EL (cell line): ENCODE measurements around the gene DSCAML1.

Source experiments
- DNase-seq: peaks from one replicate; pipeline ENCODE4 v3.0.0-alpha.2; 2016

Gene DSCAML1

DNA sequence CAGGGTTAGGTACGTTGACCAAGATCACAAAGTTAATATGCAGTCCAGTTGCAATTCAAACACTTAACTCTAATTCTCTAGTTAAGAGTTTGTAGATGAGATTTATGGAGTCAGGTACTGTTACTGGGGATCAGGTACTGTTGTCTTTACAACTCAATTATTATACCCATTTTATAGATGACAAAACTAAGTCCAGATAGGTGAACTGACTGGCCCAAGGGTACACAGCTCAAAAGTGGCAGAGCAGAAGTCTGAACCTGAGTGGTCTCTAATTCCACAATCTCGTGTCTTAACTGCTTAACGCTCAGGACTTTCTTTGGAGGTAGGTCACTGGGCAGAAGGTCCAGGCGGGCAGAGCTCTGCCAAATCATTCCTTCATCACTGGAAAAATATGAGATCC, 77.5 kb downstream of the DSCAML1 start:
- no peak for DNase-seq

DNA sequence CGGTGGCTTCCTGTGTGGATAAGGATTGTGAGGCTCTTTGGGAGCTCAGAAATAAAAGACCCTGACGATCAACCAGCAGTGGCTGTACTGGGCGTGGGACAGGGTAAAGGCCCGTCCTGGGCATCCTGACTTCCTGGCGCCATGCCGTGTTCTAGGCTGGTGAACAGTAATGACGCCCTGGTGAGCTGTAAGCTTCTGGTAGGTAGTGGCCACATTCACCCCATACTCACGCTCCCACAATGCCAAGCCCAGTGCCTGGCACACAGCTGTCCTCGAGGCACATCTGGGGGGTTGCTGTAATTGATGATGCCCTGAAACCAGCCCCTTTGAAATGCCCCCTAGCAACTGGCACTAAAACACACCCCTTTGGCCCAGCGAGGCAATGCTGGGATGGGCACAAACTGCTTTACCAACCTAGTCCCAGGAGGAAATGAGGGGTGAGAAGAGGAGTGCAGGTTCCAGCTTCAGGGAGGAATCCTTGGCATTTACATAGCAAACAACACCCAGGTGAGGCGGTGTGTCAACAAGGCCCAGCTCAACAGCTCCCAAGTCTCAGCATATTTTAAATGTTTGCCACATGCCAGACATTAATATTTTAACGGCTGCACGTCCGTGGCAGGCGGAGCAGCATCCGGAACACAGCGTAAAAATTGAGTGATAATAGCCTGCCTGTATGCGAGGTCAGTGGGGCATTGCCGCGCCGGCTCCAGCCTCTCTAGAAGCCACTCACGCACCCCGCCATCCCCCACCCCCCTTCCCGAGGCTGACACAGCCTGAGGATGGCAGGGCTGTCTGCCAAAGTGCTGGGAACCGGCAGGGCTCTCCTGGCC, 79.3 kb downstream of the DSCAML1 start:
- no peak for DNase-seq

DNA sequence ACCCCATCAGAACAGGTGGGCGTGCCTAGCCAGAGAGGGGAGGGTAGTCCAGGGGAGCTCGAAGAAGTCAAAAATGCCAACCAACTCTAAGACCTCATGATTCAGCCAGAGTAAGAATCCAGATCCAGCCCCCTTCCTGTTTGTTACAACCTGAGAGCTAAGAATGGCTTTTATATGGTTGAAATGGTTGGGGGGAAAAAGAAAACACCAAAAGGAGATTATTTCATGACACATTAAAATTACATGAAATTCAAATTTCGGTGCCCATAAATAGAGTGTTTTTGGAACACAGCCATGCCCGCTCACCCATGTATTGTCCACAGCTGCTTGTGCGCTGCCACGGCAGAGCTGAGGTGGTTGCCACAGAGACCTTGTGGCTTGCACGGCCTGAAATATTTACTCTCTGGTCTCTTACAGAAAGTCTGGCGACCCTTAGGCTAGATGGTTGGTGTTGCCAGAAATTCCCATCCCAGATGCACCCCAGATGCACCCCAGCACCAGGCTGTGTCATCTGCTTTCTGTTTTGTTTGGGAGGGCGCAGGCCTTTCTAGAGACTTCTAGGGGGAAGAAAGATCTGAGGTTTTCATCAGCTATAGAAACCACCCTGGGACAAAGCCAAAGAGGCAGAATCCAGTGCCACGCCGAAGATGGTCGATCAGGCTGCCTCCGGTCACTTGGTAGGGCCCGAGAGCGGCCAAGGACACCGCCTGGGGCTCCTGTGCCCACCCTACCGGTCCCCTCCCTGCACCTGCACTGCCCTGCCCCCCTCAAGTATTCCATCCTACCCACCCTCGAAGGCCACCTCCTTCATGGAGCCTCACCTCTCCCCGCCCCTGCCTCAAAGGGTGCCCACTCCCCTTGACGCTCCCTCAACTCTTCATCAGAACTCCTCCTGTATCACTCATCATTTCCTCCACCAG, 80.2 kb downstream of the DSCAML1 start:
- no peak for DNase-seq

DNA sequence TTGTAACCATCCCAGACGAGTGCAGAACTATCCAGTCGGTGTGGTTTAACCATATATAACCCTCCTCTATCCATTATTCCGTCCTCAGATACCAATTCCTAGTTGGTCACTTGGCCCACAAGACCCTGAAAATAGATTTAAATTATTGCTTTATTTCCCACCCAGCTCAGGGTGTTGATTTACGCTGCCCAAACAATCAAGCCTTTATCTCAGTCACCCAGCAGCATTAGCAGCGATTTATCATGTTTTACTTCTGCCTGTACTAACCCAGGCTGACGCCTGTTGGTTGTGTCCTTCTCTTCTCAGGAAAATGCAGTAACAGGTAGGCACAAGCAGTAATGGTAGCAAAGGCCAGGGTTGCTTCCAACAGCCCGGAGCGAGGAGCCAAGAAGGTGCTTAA, 81.2 kb downstream of the DSCAML1 start:
- DNase-seq, result no peak

DNA sequence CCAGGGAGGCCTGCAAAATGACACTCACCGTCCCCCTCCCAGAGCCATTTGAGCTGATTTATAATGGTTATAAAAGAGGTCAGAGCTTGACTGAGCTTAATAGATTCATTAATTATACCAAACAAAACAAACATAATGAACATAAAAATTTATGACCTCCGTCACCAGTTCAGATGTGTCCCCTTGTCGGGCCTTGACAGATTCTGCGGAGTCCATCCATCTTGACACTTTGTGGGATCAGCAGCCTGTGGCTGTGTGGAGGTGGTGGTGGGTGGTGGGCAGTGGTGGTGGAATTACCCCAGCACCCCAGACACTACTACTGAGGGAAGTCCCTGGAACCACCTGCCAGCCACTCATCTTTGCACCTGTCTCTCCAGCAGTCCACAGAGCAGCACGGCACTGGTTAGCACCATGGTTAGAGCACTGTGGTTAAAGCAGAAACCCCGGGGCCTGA, 83.5 kb downstream of the DSCAML1 start:
- no peak for DNase-seq

DNA sequence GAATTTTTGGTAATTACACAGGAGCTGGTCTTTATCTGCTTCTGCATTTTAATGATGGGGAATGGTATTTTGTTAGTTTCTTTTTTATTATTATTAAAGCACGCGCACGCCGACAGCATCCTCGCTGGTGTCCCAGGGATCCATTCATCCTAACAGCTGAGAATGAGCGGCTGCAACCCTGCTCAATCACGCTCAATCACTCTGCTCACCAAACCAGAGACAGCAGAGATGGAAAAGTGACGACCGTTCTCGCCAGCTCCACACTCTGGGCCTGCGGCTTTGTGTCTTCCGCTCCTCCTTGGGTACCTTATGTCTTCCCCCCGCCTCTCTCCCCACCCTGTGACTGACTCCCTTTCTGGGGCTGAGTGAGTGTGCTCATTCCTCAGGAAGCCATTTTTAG, 84.5 kb downstream of the DSCAML1 start:
- no peak for DNase-seq

DNA sequence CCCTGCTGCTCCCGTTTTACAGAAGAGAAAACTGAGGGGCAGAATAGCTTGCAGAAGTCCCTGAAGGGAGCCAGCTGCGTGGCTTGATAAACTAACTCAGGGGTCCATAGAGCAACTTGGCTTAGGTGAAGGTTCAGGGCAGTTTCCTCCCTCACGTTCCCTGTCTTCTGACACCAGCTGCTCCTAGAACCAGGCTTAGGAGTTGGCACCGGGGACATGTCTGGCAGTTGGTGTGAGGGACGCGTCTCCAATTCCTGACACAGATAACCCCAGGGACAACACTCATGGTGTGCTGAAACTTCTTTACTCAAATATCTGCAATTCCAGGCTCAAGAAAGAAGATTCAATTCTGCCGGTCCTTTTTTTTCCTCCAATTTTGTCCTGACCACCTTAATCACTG, 85.7 kb downstream of the DSCAML1 start:
- DNase-seq, result no peak

DNA sequence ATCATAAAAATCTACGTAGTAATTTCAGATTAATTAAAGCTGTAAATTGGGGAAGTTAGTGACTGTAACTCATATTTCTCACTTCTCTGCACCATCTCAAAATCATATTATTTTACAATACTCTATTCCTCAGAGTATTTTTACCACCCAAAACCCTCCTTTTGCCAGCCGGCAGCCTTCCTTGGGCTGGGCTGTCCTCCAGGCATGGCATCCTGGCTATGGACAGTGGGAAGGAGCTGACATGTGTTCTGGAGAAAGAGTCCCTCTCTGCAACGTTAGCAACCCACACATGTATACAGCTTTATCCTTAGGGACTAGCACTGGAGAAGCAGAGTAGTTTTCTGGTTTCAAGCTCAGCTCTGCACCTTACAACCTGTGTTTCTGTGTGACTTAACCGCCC, 86.8 kb downstream of the DSCAML1 start:
- no peak for DNase-seq

DNA sequence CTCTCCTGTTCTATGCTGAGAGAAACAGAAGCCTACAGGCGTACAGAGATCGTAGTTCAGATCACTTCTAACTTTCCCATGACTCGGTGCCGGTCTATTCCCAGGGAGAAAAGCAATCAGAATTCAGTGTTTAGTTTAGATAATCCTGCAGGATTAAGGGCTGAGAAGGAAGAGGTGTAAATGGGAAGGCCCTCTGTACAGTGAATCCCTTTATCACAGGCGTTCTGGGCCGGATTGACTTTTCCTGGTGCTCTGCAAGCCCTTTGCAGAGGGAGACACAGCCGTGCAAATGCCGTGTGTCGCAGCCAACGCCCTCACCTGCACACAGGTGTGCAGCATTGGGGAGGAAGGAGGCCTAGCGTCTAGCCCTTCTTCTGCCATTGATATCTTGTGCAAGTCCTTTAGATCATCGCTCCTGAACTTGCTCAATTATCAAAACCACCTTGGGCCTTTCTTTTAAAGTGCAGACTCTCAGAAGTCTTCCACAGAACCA, 90.6 kb downstream of the DSCAML1 start:
- no peak for DNase-seq

DNA sequence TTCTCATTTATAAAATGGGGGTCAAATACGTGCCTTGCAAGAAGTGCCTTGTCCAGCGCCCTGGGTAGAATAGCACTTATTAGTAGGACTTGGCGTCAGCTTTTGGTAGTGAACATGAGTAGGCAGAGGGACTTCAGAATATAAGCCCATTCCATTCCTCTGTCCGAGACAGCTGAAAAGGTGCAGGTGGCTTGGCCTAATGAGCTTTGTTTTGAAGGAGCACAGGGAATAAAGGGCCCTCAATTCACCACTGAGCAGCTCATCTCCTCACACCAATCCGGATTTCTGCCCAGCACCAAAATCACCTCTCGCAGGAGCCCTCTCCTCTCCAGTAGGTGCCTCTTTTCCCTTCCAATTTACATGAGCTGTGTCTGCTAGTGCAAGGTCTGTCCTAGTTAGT, 91.2 kb downstream of the DSCAML1 start:
- DNase-seq, result no peak

DNA sequence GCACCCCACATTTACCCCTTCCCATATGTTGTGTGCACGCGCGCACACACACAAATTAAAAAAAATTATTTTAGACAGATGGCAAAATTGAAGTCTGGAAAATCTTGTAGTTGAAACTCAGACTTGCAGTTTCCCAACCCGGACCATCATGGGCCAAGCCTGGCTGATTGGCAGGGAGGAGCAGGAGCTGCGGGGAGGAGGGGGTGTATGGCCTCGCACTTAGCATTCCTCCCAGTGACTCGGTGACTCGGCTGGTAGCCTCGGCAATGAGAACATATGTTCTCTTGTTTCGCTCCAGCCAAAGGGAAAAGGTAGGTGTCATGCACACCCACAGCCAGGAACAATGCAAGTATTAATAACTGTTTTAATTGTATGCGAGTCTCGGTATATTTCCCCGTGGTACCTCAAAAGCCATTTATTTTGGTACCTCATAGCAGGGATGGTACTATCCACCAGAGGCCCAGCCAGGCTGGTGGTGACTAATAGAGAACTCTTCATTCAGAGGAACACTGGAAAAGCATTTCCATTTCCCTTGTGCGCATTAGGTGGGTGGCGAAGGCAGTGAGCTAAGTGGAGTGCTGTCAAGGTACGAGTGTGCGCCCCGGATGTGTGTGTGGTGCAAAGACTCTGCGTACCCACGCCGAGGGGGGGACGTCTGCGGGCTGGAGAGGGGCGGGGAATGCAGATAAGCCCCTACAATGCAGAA, 92.5 kb downstream of the DSCAML1 start:
- DNase-seq, result no peak

DNA sequence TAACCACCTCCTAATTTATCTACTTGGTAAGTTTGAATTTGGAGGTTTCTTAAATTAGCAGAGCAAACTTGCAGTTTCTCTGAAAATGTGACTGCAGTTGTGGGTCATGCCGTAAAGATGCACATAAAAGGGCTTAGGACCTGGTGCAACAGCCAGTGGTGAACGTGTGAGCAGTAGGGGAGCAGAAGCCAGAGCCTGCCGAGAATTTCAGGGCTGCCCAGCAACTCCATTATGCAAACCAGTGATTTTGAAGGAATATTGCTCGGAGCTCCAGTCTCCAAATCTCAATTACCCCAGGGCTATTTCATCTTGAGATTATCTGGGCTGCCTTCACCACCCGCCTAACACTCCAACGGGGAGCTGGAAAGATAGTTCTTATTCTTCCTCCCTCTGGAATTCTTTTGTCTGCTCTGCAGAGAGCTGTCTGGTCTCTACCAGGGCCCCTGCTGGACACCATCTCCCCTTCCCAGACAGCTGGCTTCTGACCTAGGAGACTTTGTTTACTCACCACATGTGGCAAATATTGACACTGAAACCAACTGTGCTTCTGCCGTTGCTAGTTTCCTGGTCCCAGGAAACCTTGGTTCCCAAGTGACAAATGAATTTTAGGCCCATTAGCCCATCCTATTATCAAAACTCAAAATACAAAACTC, 93.9 kb downstream of the DSCAML1 start:
- no peak for DNase-seq

DNA sequence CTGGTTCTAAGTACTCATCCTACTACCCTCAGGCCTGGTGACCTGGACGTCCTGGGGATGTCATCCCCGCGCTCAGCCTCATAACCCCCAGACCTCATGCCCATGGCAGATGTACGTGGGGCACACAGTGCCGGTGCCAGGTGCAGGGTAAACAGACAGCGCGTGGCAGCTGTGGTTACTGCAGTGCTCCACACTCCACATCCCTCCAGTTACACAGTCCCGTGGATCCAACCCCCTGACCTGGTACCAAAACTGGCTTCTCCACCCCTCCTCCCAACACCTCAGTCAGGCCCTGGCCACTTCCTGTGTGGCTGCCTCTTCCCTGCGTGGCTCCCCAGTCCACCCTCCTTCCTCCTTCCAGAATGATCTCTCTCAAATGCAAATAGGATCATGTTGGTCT, 95.2 kb downstream of the DSCAML1 start:
- DNase-seq, result no peak

DNA sequence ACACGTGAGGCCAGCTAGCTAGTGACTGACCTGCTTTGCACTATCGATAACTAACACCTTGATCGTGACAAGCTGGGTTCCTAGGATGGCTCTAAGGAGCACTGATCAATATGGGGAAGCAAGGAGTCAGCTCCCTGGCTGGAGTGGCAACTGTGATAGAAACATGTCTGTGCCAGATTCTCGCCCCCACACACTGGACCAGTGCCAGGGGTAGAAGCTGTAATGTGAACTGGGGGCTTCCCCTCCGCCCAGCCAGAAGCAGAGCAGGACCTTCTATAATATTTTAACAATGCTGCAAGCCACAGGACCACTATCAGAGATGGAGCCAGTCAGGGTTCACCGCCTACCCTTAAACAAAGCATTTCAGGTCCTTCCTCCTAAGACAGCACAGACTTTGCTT, 96.5 kb downstream of the DSCAML1 start:
- no peak for DNase-seq

DNA sequence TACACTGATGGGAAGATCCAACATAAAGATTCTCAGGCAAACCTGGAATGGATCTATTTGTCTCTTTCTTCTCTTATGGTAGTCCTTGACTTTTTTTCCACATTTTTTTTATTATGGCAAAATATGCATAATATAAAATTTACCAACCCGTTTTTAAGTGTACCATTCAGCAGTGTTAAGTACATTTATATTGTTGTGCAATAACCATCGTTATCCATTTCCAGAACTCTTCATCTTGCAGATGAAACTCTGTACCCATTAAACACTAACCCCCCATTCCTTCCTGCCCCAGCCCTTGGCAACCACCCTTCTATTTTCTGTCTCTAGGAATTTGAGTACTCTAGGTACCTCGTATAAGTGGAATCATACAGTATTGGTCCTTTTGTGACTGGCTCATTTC, 99.7 kb downstream of the DSCAML1 start:
- no peak for DNase-seq

DNA sequence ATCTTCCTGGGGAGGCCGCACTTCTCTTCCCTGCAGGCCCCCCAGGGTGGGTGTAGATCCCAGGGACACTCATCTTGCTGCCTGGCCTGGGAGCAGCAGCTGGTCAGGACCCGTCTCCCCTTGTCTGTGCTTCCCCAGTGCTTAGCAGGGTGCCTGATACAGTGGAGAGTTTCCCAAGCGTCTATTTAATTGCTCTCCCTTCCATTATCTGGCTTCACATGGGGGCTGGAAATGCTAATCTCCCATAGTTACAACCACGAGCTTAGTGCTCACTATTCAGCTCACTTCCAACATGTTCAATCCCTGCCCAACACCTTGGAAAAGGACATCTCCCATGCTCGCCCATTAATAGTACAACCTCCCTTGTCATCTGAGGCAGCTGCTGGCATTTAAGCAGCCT, 100.5 kb downstream of the DSCAML1 start:
- DNase-seq, result no peak

DNA sequence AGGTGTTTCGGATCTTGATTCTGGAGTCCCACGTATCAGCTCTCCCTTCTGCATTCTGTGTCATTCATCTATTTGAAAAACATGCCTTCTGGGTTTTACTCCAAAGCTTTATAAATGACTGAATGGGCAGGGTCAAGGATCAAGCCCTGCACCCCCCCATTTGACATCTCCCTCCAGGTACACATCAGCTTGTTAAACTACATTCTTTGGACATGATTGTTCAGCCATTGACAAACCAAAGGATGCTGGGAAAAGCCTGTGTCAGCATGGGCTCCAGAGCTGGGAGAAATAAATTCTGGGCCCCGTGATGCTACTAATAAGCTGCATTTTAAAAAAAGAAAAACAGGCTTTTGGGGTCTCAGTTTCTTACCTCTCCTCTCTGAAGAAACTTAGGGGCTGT, 103.7 kb downstream of the DSCAML1 start:
- no peak for DNase-seq

DNA sequence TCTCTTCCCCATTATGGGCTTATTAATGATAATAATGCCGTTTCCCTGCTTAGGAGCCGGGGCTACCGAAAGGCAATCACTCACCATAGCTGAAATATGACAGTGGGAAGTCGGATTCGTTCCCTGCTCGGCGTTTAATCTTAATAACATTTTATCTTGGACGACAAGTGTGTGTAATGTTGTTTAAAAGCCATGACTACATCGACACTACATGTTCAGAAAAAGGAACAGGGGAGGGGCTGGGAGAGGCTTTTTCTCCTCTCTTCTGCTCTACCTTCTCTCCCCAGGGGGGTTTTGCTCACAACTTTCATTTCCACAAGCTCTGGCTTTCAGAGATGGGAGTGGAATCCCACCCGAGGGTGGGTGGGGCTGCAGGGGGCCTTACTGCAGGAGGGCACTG, 105.5 kb downstream of the DSCAML1 start:
- DNase-seq, result no peak

DNA sequence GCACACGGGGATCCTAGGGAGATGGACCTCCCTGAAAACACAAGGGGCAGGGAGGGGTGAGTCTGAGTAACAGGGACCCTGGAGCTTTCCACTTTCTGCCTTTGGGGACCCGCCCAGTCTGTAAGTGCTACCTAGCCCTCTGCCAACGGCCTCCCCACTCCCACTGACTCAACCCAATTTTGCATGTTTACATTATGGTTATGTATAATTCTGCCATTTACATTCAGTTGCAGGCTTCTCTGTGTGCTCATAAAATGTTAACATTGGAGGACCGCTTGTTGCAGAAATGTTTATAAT, 105.8 kb downstream of the DSCAML1 start:
- DNase-seq, result no peak

DNA sequence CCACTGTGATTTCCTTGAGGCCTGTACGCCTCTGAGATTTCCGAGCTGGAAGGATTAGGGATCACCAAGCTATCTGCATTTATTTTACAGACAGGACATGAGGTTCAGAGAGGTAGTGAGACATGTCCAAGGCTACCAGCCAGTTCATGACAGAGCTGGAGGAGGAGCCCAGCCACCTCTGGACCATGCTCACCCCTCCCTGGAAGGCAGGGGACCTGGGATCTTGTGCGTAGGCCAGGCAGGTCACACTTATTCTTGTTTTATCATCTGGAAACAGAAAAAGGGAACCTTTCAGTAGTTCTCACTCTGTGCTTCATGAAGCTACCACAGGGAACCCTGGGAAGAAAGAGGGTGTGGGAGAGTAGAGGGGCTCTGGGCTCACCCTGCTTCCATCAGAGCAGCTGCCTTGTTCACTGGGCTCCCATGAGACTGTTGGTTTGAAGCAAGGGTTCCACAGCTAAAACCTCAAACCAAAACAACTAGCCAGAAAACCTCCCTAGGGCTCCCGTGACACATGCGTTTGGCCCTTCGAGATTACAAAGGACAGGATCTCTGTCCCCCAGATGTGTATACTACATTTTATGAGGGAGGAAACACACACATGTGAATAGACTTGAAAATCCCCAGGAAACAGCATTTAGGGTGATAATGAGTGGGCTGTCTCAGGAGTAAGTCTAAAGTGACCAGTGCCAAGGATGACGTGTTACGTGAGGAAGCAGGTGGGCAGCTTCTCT, 106.4 kb downstream of the DSCAML1 start:
- peak; percentile 4 for DNase-seq

DNA sequence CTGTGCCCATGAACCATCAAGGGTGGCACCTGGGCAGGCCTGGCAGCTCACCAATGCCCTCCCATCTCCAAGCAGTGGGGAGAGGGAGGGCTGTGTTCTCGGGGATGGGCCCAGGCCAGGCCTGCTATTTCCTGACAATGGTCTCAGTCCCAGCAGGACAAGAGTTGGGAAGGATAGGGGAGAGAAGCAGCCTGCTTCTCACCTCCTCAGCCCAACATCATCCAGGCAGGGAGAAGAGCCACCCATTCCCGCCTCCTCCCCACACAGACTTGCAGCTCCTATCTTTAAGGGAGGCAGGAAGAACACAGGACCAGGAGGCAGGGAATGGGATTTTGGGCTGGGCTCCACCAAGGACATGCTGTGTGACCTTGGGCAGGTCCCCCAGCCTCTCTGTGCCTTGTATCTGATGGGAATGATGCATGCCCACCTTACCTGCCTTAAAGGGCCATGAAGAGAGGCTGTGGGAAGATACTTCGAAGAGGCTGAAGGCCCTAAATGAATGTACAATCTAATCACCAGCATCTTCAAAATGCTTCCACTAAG, 108.7 kb downstream of the DSCAML1 start:
- DNase-seq, result no peak

DNA sequence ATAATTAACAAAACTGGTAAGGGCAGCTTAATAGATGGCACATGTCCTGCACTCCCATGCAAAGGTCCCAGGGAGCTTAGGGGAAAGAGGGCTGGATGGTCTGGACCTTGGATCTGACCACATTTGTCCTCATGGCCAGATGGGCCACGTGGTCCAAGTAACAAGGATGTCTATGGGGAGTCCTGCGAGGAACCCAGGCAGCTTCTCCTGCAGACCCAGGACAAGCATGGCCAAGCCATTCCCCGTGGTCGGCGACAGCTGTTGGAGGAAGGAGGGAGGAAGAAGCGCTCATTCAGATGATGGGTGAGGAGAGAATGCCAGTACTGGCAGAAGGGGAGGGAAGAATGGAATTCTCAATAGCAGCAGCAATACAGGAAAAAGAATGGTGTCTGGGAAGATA, 109.2 kb downstream of the DSCAML1 start:
- DNase-seq, result no peak
